GM23248 (cell line): ENCODE results near the gene NRCAM. TPM values are rescaled to one million over a fixed set of nuclear protein-coding genes. Genes with fewer than 3 reads are reported as not detected.

Experiments used
- DNase-seq: peaks from one replicate; pipeline ENCODE4 v3.0.0-alpha.2; 2015
- H2AFZ ChIP-seq: fragments of 200-600 bp; sonication (generic); 2 replicates; pipeline ENCODE4 v1.6.1; 2016; ENCODE audit warnings: antibody characterized with exemption
- H3F3A ChIP-seq: fragments of 200-600 bp; sonication (generic); 2 replicates; pipeline ENCODE4 v1.6.1; 2016; ENCODE audit warnings: mild to moderate bottlenecking, antibody characterized with exemption, mixed run types; ENCODE audit not compliant: insufficient read depth
- H3K27ac ChIP-seq: fragments of 200-600 bp; sonication (generic); 2 replicates; pipeline ENCODE4 v1.5.1; 2016; ENCODE audit warnings: mild to moderate bottlenecking
- H3K27me3 ChIP-seq: fragments of 200-600 bp; sonication (generic); replicated peaks from 2 replicates; pipeline ENCODE4 v1.6.1; 2016; ENCODE audit warnings: mild to moderate bottlenecking; ENCODE audit not compliant: insufficient read depth
- H3K36me3 ChIP-seq: fragments of 200-600 bp; sonication (generic); 2 replicates; pipeline ENCODE4 v1.6.1; 2016; ENCODE audit warnings: low read depth, mild to moderate bottlenecking
- H3K4me1 ChIP-seq: fragments of 200-600 bp; sonication (generic); 2 replicates; pipeline ENCODE4 v1.6.1; 2016; ENCODE audit warnings: mild to moderate bottlenecking; ENCODE audit not compliant: insufficient read depth
- H3K4me2 ChIP-seq: fragments of 200-600 bp; sonication (generic); one replicate; pipeline ENCODE4 v1.6.1; 2016; ENCODE audit warnings: mild to moderate bottlenecking; ENCODE audit not compliant: unreplicated experiment
- H3K4me3 ChIP-seq: fragments of 200-600 bp; sonication (generic); 2 replicates; pipeline ENCODE4 v1.5.1; 2016; ENCODE audit warnings: mild to moderate bottlenecking
- H3K79me2 ChIP-seq: fragments of 200-600 bp; sonication (generic); 2 replicates; pipeline ENCODE4 v1.6.1; 2016; ENCODE audit warnings: mild to moderate bottlenecking; ENCODE audit not compliant: insufficient read depth
- H3K9ac ChIP-seq: fragments of 200-600 bp; sonication (generic); 2 replicates; pipeline ENCODE4 v1.6.1; 2016; ENCODE audit warnings: mild to moderate bottlenecking
- H3K9me2 ChIP-seq: fragments of 200-600 bp; sonication (generic); 2 replicates; pipeline ENCODE4 v1.6.1; 2016; ENCODE audit warnings: mixed run types, mild to moderate bottlenecking, moderate library complexity; ENCODE audit not compliant: insufficient read depth
- H3K9me3 ChIP-seq: fragments of 200-600 bp; sonication (generic); one replicate; pipeline ENCODE4 v1.6.1; 2017; ENCODE audit warnings: low read depth
- H4K20me1 ChIP-seq: fragments of 200-600 bp; sonication (generic); 2 replicates; pipeline ENCODE4 v1.6.0; 2016; ENCODE audit not compliant: insufficient read depth
- EZH2 ChIP-seq: fragments of 200-600 bp; sonication (generic); IDR thresholded peaks from 2 replicates; pipeline ENCODE4 v1.6.1; 2018; ENCODE audit warnings: antibody characterized with exemption, mild to moderate bottlenecking; ENCODE audit not compliant: insufficient read depth, poor library complexity, severe bottlenecking
- EZH2phosphoT487 ChIP-seq: fragments of 200-600 bp; sonication (generic); IDR thresholded peaks from 2 replicates; pipeline ENCODE4 v1.6.1; 2018; ENCODE audit warnings: antibody characterized with exemption, moderate library complexity, mild to moderate bottlenecking, low read depth; ENCODE audit not compliant: insufficient read depth
- WGBS, 2 experiments: methylation state at CpG; one replicate each; pipeline ENCODE4 v1.1.6; 2015 to 2017; ENCODE audit warnings: low lambda C conversion rate in 2 of 2, low coverage in 1 of 2; ENCODE audit errors: missing lambda C conversion rate in 2 of 2; 5-methylcytosine and 5-hydroxymethylcytosine counted together
- in situ Hi-C: fragments of 300-500 bp; cut with MboI; formaldehyde crosslinking; loops from 2 replicates; pipeline ENCODE4 v1.15.0; 2020
- polyA plus RNA-seq: library from polyadenylated mRNA; unstranded; fragments of >200 nt; fragmentation: Nextera tagmentation; extraction: Ambion mirVana; gene quantifications from 2 replicates; pipeline ENCODE4 v1.2.1, GENCODE V29; 2016
- total RNA-seq: library from RNA; depleted of rRNA; stranded (reverse); fragments of >200 nt; shearing (Covaris generic); gene quantifications from 2 replicates; pipeline ENCODE4 v1.2.3, GENCODE V29; 2014

Gene NRCAM
- total and polyA plus RNA-seq, 2 experiments from 2014 or later, result 5.1 to 7.0 TPM

- H3K9ac ChIP-seq, result no peak overlapping the region
- H3K27me3 ChIP-seq, result no peaks in the 10 kb centered on the region
- no peaks in the 10 kb centered on the region for H3K79me2 ChIP-seq
- peak; percentile 60 for DNase-seq
- no peaks in the 10 kb centered on the region for H3K9me3 ChIP-seq
- no peaks in the 10 kb centered on the region for H3F3A ChIP-seq
- no peaks in the 10 kb centered on the region for H3K4me1 ChIP-seq
- no peaks in the 10 kb centered on the region for H3K9me2 ChIP-seq
- no peak overlapping the region for H3K4me2 ChIP-seq
- no peak overlapping the region for H3K4me3 ChIP-seq
- H3K36me3 ChIP-seq, result no peaks in the 10 kb centered on the region
- in situ Hi-C loops, result loop anchor here (25.0 kb wide), 1 partner anchor 388 kb away; the partner anchor contains the start of gene CBLL1
- WGBS, 2 experiments, result 81 to 91% methylated on average over 3 of the region's 3 CpGs
- H2AFZ ChIP-seq, result no peak overlapping the region
- TF ChIP-seq EZH2, result no peak
- no peak for TF ChIP-seq EZH2phosphoT487
- H3K27ac ChIP-seq, result no peak overlapping the region
- no peaks in the 10 kb centered on the region for H4K20me1 ChIP-seq
These were observed 331.4 kb downstream of the NRCAM start for GRCh38 chr7:108124820-108125219.

DNA sequence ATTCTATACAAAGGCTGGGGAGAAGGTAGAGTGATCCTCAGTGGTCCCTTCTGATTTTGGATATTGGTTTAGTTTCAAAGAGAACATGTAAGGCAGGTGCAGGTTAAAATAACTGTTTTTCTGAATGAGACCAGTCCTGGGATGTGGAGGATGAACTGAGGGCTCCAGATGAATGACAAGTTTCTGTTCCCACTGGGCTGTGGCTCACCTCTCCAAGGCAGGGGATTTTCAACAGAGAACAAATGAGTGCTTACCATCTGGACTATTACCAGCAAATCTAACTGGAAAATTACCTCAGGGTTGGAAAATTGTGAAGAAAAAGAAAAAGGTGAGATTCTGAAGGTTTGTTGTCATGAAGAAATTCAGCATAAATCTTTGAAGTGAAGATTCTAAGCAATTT is 334.1 kb downstream of the NRCAM start:
- H3K9ac ChIP-seq, result no peak overlapping the region
- H3K79me2 ChIP-seq, result no peaks in the 10 kb centered on the region
- in situ Hi-C loops, result no loop called here
- H4K20me1 ChIP-seq, result no peaks in the 10 kb centered on the region
- no peak overlapping the region for H3K27ac ChIP-seq
- no peaks in the 10 kb centered on the region for H3K9me2 ChIP-seq
- H3K27me3 ChIP-seq, result no peaks in the 10 kb centered on the region
- H2AFZ ChIP-seq, result peak overlapping the region; percentile 15; the same call in 1 of the 2 replicates
- TF ChIP-seq EZH2phosphoT487 (no peak), EZH2 (no peak)
- no peaks in the 10 kb centered on the region for H3K9me3 ChIP-seq
- H3K4me1 ChIP-seq, result no peaks in the 10 kb centered on the region
- no peak overlapping the region for H3K4me3 ChIP-seq
- no peaks in the 10 kb centered on the region for H3K36me3 ChIP-seq
- no peak overlapping the region for H3K4me2 ChIP-seq
- H3F3A ChIP-seq, result no peaks in the 10 kb centered on the region
- no peak for DNase-seq

- H3K27me3 ChIP-seq, result no peaks in the 10 kb centered on the region
- no peak overlapping the region for H2AFZ ChIP-seq
- H3K4me1 ChIP-seq, result no peaks in the 10 kb centered on the region
- no peaks in the 10 kb centered on the region for H3K79me2 ChIP-seq
- DNase-seq, result no peak
- no peak overlapping the region for H3K9ac ChIP-seq
- H4K20me1 ChIP-seq, result no peaks in the 10 kb centered on the region
- no peak overlapping the region for H3K4me3 ChIP-seq
- H3F3A ChIP-seq, result no peaks in the 10 kb centered on the region
- H3K9me2 ChIP-seq, result no peaks in the 10 kb centered on the region
- in situ Hi-C loops, result no loop called here
- H3K4me2 ChIP-seq, result no peak overlapping the region
- WGBS, 2 experiments, result 78 to 80% methylated on average over 3 of the region's 3 CpGs
- no peak for TF ChIP-seq EZH2phosphoT487
- no peak for TF ChIP-seq EZH2
- no peaks in the 10 kb centered on the region for H3K9me3 ChIP-seq
- no peak overlapping the region for H3K27ac ChIP-seq
- H3K36me3 ChIP-seq, result no peaks in the 10 kb centered on the region
These were observed 335.3 kb downstream of the NRCAM start for GRCh38 chr7:108120933-108121332.

DNA sequence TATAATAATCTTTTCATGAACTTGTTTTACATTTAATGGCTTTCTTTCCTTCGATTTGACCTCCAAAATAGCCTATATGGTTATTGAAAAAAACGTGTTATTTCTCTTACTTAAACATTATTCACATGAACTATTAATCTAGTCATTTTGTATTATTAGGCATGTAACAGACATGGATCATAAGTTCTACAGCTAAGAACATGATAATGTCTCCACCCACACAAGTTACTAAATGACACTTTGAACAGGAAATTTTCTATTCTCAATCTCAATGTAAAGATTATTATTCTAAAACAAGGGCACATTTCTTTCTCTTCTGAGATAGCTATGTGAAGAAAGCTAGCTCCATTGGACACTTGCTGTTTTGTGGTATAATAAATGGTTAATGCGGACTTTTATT is 336.0 kb downstream of the NRCAM start:
- Histone ChIP-seq H3K27ac (no peak overlapping the region), H3F3A (no peaks in the 10 kb centered on the region), H3K79me2 (no peaks in the 10 kb centered on the region), H3K4me2 (no peak overlapping the region), H3K36me3 (no peaks in the 10 kb centered on the region), H3K4me1 (no peaks in the 10 kb centered on the region), H3K9me3 (no peaks in the 10 kb centered on the region), H2AFZ (no peak overlapping the region; the same call in 1 of the 2 replicates), H3K27me3 (no peaks in the 10 kb centered on the region), H3K9me2 (no peaks in the 10 kb centered on the region), H4K20me1 (no peaks in the 10 kb centered on the region), H3K4me3 (no peak overlapping the region), H3K9ac (no peak overlapping the region)
- TF ChIP-seq EZH2 (no peak), EZH2phosphoT487 (no peak)
- DNase-seq, result no peak
- WGBS, 2 experiments, result 69% methylated on average over 3 of the region's 3 CpGs
- in situ Hi-C loops, result no loop called here

GRCh38 chr7:108118959-108119358 is 337.3 kb downstream of the NRCAM start:
- Histone ChIP-seq H3K9me2 (no peaks in the 10 kb centered on the region), H3F3A (no peaks in the 10 kb centered on the region), H3K9me3 (no peaks in the 10 kb centered on the region), H3K4me2 (no peak overlapping the region), H3K4me1 (no peaks in the 10 kb centered on the region), H3K4me3 (no peak overlapping the region), H3K79me2 (no peaks in the 10 kb centered on the region), H3K36me3 (no peaks in the 10 kb centered on the region), H3K9ac (no peak overlapping the region), H2AFZ (no peak overlapping the region), H3K27me3 (no peaks in the 10 kb centered on the region), H3K27ac (no peak overlapping the region), H4K20me1 (no peaks in the 10 kb centered on the region)
- no peak for DNase-seq
- TF ChIP-seq EZH2 (no peak), EZH2phosphoT487 (no peak)
- in situ Hi-C loops, result no loop called here
- 92 to 100% methylated on average over 2 of the region's 2 CpGs for WGBS, 2 experiments
